Adipocyte (in vitro differentiated cells): Measurements from ENCODE around the gene CPZ.

Experiments
- DNase-seq: peaks from one replicate; pipeline ENCODE4 v3.0.0-alpha.2; 2015; ENCODE audit warnings: low read depth
- H3K27me3 ChIP-seq: replicated peaks from 2 replicates; pipeline ENCODE4 v1.7.0; 2013; ENCODE audit warnings: mild to moderate bottlenecking, low read length, moderate library complexity; ENCODE audit not compliant: control insufficient read depth, insufficient read depth
- H3K36me3 ChIP-seq: 2 replicates; pipeline ENCODE4 v1.7.0; 2013; ENCODE audit warnings: low read length, mild to moderate bottlenecking, moderate library complexity; ENCODE audit not compliant: control insufficient read depth, insufficient read depth, severe bottlenecking
- H3K4me1 ChIP-seq: 2 replicates; pipeline ENCODE4 v1.7.0; 2013; ENCODE audit warnings: mild to moderate bottlenecking, low read length, moderate library complexity; ENCODE audit not compliant: control insufficient read depth, insufficient read depth
- H3K4me3 ChIP-seq: 2 replicates; pipeline ENCODE4 v1.7.0; 2013; ENCODE audit warnings: mild to moderate bottlenecking, low read length, moderate library complexity
- H3K9ac ChIP-seq: 2 replicates; pipeline ENCODE4 v1.7.0; 2013; ENCODE audit warnings: mild to moderate bottlenecking, low read length, moderate library complexity
- H3K9me3 ChIP-seq: 2 replicates; pipeline ENCODE4 v1.7.0; 2013; ENCODE audit warnings: mild to moderate bottlenecking, low read length, moderate library complexity; ENCODE audit not compliant: control insufficient read depth

Gene CPZ

DNA sequence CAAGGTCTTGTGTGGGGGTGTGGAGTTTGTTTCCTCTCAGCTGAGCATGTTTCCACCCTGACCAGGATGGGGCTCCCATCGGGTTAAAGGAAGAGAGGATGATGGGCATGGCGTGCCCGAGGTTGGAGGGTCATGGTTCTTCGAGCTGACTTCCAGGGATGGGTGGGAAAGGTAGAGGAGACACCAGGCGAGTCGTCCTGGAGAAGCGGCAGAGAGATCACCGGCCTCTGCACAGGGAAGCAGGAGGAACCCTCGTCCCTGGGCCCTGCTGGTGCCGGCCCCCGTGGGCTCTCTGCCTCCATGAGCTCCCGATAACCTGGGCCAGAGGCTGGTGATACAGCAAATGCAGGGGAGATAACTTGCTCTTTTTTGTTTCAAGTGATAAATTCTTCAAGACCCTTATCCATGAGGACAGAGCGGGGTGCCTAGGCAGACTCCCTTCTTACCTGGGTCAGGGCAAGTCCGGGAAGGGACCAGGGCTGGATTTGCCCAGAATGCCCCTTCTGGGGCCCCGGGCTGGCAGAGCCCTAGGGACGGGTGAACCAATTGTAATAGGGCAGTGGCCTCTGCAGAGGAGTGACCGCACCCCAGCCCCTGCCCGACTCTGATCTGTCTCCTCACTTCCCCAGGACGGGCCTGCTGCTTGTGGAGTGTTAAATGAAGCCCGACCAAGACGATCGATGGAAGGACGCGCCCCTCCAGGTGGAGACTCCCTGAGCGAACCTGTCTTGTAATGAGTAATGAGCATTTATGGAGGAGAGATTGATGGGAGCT, 63.0 kb downstream of the CPZ start:
- peaks cover 6% of the 10 kb centered on the region for H3K27me3 ChIP-seq
- no peak overlapping the region for H3K4me3 ChIP-seq
- no peak overlapping the region for H3K9ac ChIP-seq
- no peaks in the 10 kb centered on the region for H3K9me3 ChIP-seq
- no peaks in the 10 kb centered on the region for H3K4me1 ChIP-seq
- no peak for DNase-seq
- H3K36me3 ChIP-seq, result no peaks in the 10 kb centered on the region

GRCh38 chr4:8656185-8656517, 63.6 kb downstream of the CPZ start:
- Histone ChIP-seq H3K4me1 (no peaks in the 10 kb centered on the region), H3K9me3 (no peaks in the 10 kb centered on the region), H3K27me3 (peaks cover 3% of the 10 kb centered on the region), H3K9ac (no peak overlapping the region), H3K4me3 (no peak overlapping the region), H3K36me3 (no peaks in the 10 kb centered on the region)
- no peak for DNase-seq

DNA sequence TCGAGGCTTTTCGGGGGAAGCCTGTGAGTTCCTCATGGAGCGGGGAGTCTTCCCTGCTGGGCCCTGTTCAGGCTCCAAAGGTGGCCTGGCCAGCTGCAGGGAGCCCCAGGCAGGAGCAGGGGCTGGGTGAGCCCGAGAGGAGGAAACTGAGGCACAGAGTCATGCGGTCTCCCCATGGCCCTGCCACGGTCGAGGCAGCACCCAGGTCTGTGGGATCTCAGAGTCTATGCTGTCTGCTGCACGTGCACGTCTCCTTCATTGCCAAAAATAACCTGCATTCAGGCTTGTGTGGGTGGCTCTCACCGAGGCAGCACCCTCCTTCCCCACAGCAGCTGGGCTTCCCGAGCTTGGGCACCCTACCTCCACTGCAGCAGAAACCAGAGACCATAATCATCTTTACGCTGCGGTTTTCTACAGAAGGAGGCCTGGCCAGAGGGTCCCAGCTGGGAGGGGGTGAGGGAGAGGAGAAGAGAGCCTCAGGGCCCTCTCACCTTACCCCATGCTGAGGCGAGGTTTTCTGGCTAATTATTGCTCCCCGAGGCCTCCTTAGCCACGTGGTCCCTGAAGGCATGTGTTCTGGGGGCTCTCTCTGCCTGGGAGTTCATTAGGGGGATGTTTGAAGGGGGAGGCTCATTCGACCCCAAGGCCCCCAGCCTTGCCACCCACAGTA, 64.3 kb downstream of the CPZ start:
- Histone ChIP-seq H3K36me3 (no peaks in the 10 kb centered on the region), H3K4me1 (no peaks in the 10 kb centered on the region), H3K4me3 (no peak overlapping the region), H3K9ac (no peak overlapping the region), H3K9me3 (no peaks in the 10 kb centered on the region), H3K27me3 (peaks cover 3% of the 10 kb centered on the region)
- DNase-seq, result no peak

- no peaks in the 10 kb centered on the region for H3K4me1 ChIP-seq
- no peaks in the 10 kb centered on the region for H3K36me3 ChIP-seq
- DNase-seq, result no peak
- H3K9ac ChIP-seq, result no peak overlapping the region
- H3K4me3 ChIP-seq, result no peak overlapping the region
- no peaks in the 10 kb centered on the region for H3K9me3 ChIP-seq
- H3K27me3 ChIP-seq, result peaks cover 6% of the 10 kb centered on the region
Measured at GRCh38 chr4:8657381-8658088, 65.0 kb downstream of the CPZ start.

GRCh38 chr4:8662776-8663175, 70.2 kb downstream of the CPZ start:
- Histone ChIP-seq H3K9ac (no peak overlapping the region), H3K9me3 (no peaks in the 10 kb centered on the region), H3K4me3 (no peak overlapping the region), H3K27me3 (peaks cover 20% of the 10 kb centered on the region), H3K36me3 (no peaks in the 10 kb centered on the region), H3K4me1 (no peaks in the 10 kb centered on the region)
- no peak for DNase-seq

GRCh38 chr4:8664031-8664805, 71.7 kb downstream of the CPZ start:
- Histone ChIP-seq H3K9me3 (no peaks in the 10 kb centered on the region), H3K4me1 (no peaks in the 10 kb centered on the region), H3K4me3 (no peak overlapping the region), H3K9ac (no peak overlapping the region), H3K27me3 (peaks cover 20% of the 10 kb centered on the region), H3K36me3 (no peaks in the 10 kb centered on the region)
- no peak for DNase-seq

DNA sequence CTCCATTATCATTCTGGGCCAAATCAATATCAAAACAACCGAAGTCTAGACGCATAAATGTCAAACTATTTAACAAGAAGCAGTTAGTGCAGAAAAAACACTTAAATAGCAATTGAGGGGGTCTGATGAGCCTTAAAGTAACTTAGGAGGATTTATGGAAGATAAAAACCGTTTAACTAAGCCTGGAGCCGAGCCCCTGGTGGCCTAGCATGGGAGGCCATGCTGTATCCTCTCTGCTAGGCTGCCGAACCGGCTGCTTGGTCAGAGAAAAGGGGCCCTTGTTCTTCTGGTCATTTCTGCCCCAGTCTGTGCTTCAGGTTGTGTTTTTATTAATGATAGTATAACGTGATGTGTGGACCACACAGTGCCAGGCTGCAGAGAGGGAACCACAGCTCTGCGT, 72.4 kb downstream of the CPZ start:
- no peak overlapping the region for H3K9ac ChIP-seq
- H3K36me3 ChIP-seq, result no peaks in the 10 kb centered on the region
- H3K4me1 ChIP-seq, result no peaks in the 10 kb centered on the region
- DNase-seq, result no peak
- peaks cover 20% of the 10 kb centered on the region for H3K27me3 ChIP-seq
- no peak overlapping the region for H3K4me3 ChIP-seq
- no peaks in the 10 kb centered on the region for H3K9me3 ChIP-seq

- Histone ChIP-seq H3K9ac (no peak overlapping the region), H3K4me1 (no peaks in the 10 kb centered on the region), H3K4me3 (no peak overlapping the region), H3K9me3 (no peaks in the 10 kb centered on the region), H3K36me3 (no peaks in the 10 kb centered on the region), H3K27me3 (peaks cover 20% of the 10 kb centered on the region)
- no peak for DNase-seq
Measured at GRCh38 chr4:8665406-8666360, 73.1 kb downstream of the CPZ start.

DNA sequence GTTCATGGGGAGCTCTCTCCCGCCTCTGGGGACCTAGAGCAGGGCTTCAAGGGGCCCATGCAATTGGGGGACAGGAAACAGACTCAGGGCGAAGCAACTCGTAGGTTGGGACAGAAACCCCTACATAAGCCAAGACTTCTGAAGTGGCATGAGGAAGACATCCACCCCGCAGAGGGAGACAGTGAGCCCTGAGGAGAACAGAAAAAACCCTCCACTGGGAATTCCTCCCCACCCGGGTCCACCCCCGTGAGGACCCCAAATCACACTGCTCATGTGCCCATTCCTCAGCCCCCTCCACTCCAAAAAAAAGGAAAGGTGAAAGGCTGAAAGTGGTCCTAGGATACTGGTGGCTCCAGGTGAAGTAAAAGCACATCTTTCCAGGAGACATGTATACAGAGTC, 74.0 kb downstream of the CPZ start:
- Histone ChIP-seq H3K27me3 (peaks cover 27% of the 10 kb centered on the region), H3K36me3 (no peaks in the 10 kb centered on the region), H3K9me3 (no peaks in the 10 kb centered on the region), H3K4me1 (no peaks in the 10 kb centered on the region), H3K9ac (no peak overlapping the region), H3K4me3 (no peak overlapping the region)
- DNase-seq, result no peak
